WI38 (cell line): Measurements from ENCODE around the gene PDGFRB.

Experiments
- H3K4me3 ChIP-seq: 2 replicates; pipeline ENCODE4 v1.5.1; 2011; ENCODE audit warnings: low read depth, mild to moderate bottlenecking, control low read depth, low read length
- CTCF ChIP-seq: IDR thresholded peaks from 2 replicates; pipeline ENCODE4 v1.5.1; 2012; ENCODE audit warnings: low read depth, mild to moderate bottlenecking, control low read depth, low read length

Gene PDGFRB

GRCh38 chr5:150155258-150156026 is at the start of gene PDGFRB:
PDGFRB (minus strand) TSS chr5:150155845; CDS start chr5:150137047, 18,798 bp downstream.
- H3K4me3 ChIP-seq, result peak within 1 kb of the TSS; percentile 99
- no peak for TF ChIP-seq CTCF

GRCh38 chr5:150204590-150204960 is 48.9 kb upstream of the PDGFRB start:
- H3K4me3 ChIP-seq, result no peak overlapping the region
- TF ChIP-seq CTCF, result no peak

- no peak overlapping the region for H3K4me3 ChIP-seq
- no peak for TF ChIP-seq CTCF
These were observed 48.4 kb upstream of the PDGFRB start for GRCh38 chr5:150203832-150204589.

- no peak for TF ChIP-seq CTCF
These were observed 46.9 kb upstream of the PDGFRB start for GRCh38 chr5:150202501-150202900.

GRCh38 chr5:150197476-150197875 is 41.8 kb upstream of the PDGFRB start:
- H3K4me3 ChIP-seq, result no peak overlapping the region
- no peak for TF ChIP-seq CTCF

More at GRCh38 chr5:150202501-150202900, 46.9 kb upstream of the PDGFRB start:
- no peak overlapping the region for H3K4me3 ChIP-seq

- TF ChIP-seq CTCF, result no peak
These were observed 41.3 kb upstream of the PDGFRB start for GRCh38 chr5:150196986-150197385.

GRCh38 chr5:150196514-150196913 is 40.9 kb upstream of the PDGFRB start:
- no peak overlapping the region for H3K4me3 ChIP-seq
- TF ChIP-seq CTCF, result no peak

More at GRCh38 chr5:150196986-150197385, 41.3 kb upstream of the PDGFRB start:
- no peak overlapping the region for H3K4me3 ChIP-seq
